ENCODE data around the gene BCL2.
"Not testable (repeated sequence)": the region's sequence is repeated elsewhere in the genome, so short reads cannot be mapped to it uniquely, and the experiment has no call there.

Gene BCL2

GRCh38 chr18:63229971-63230370 lies 89.6 kb downstream of the BCL2 start:
- DNase-seq = no peak

DNA sequence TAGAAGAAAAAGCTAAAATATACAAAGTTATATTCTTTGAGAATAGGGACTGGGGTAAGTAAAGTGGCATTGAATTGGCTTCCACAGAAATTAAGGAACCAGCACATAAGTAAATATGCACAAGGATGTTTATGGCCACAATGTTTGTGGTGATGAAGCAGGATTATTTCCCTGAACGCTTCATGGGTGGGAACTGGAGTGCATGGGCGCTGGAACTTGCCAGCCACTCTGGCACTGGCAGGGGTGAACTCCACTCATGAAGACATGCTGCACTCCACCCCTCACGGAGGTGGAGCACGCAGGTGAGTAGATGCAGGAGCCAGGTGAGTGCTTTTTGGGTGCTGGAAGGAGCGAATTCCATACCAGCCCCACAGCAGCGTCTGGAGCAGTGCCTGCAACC lies 94.1 kb downstream of the BCL2 start:
- DNase-seq = no peak

- DNase-seq = no peak
Measured at GRCh38 chr18:63224630-63225029, 94.9 kb downstream of the BCL2 start.

GRCh38 chr18:63223837-63224236 lies 95.7 kb downstream of the BCL2 start:
- no peak for DNase-seq

DNA sequence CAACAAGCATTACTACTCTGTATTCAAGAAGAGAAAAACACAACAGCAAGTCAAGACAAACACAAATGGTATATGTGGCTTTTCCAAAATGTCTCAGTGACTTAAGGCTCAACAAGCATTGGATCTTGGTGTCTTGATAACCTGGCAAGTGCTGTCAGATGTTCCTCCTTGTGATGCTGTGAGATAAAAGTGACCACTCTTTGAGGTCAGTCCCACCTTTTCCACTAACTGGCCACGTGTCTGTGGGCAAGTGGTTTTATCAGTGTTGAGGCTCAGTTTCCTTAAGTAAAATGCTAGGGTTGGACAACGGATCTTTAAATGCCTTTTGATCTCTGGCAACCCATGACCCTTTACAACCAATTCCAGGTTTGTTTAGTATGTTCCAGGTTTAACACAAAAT lies 98.7 kb downstream of the BCL2 start:
- no peak for DNase-seq

DNA sequence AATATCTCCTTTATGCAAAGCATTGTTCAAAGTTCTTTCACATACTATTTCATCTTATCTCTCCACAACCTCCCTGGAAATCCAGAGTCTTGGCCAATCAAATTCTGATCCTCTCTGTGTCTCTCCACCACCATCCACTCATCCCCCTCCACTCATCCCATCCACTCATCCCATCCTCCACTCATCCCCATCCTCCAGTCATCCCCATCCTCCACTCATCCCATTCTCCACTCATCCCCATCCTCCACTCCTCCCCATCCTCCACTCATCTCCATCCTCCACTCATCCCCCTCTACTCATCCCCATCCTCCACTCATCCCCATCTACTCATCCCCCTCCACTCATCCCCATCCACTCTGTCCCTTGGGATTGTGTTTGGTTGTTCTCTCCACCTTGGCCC lies 101.1 kb downstream of the BCL2 start:
- DNase-seq = no peak

DNA sequence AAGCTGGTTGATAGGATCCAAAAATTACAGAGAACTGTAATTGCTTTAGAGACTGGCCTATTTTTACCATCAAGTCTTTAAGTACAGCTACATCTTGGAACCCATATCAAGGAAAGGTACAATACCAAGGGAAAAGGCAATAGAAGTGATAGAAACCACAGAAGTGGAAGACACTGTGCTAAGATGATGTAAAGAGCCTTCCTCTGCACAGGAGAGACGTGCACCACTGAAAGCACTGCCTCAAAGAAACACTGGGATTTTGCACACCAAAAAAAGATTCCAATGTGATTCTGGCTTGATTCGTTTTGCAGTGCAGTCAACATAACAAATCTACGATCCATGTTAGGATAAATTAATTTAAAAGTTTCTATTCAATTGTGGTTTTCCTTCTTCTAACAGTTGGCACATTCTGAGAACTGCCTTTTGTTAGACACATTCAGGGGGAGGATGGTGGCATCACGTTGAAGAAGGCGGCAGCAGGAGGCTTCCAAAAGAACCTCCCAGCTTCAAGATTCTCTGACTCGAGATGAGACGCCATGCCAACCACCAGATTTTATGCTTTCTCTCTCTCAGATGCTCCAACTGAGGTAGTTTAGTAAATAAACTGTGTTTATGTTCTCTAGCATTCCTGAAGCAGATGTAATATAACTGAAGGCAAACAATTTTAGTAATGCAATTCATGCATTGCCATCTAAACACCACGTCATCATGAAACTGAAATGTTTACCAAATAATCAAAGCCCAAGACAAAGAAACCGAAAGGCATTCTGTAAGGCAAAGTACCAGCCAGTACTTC lies 102.9 kb downstream of the BCL2 start:
- DNase-seq = no peak

GRCh38 chr18:63213936-63214671 lies 105.5 kb downstream of the BCL2 start:
- no peak for DNase-seq

DNA sequence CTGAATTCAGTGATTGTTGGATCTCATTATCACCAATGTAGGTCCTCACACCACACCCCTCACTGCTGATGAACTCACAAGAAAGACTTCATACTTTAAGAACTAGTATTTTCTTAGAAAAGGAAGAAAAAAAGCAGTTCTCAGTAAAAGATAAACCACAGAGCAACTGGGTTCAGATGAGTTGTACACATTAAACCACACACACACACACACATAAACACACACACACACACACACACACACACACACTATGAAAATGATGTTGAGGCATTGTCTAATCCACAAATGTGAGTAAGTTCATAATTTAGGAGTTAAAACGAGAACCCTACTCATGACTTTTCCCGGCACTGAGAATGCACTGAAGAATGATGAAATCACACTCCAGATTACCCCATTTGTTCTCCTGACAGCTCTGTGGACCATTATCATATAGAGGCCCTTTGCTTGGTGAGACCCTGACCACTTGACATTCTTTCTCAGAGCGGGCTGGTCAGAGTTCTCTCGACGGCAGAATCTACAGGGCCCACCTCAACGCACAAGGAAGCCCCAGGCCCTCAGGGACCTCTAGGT lies 106.2 kb downstream of the BCL2 start:
- no peak for DNase-seq

DNA sequence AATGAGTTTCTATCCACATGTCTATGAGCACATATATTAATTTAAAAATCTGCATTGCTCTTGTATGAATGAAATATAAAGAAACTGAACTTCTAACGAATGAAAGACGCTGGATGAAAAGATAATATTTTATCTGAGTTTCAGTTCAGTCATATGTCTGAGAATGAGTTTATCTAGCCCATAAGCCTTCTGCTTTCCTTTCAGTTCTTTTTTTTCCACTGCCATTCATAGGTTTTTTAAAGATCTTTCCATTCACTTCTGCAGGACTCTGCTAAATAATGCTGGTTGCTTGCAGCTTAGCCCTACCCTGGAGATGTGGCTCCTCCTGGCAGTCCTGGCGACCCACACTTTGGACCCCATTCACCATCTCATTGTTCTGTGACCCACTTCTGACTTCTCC lies 109.0 kb downstream of the BCL2 start:
- no peak for DNase-seq

DNA sequence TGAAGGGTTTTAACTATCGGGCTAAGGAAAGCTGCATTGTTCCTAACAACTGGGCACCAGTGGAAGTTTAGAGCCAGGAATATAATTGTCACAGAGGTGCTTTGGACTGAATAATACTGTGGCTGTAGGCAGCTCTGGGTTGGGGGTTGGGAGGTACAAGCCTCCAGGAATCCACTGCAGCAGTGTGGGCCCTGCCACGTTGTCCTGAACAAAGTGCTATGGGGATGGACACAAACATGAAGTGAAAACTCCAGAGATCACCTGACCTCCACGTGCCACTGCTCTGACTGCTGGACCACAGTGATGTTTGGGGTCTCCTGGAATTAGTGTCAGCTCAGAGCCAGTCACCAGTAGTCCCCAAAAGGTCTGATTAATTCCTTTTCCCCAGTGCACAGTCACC lies 110.9 kb downstream of the BCL2 start:
- no peak for DNase-seq

- no peak for DNase-seq
Measured at GRCh38 chr18:63207835-63208234, 111.7 kb downstream of the BCL2 start.

DNA sequence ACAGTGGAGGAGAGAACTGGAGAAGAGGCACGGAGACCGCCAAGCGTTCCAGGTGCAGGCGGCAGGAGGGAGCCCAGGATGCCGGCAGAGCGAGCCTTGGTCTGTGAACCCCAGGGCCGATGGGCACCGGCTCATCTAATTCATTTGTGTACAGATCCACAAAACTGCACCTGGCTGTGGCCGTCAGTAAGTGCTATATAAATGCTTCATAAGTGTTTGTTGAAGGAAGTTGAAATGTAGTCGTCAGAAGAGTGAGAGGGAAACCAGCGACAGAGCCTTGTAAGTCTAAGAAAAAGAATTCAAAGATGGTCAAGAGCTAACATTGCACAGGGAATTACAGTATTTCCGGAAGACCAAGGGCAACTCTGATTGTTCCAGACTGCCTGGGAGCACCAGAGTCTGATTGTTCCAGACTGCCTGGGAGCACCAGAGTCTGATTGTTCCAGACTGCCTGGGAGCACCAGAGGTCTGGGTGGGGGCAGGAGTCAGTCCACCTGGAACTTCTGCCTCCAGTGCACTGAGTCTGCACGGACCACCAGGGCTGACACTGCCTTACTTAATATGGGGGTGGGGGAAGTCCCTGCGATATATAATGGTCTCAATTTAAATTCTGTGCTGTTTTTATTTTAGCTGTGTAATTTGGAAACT lies 112.3 kb downstream of the BCL2 start:
- DNase-seq = no peak

DNA sequence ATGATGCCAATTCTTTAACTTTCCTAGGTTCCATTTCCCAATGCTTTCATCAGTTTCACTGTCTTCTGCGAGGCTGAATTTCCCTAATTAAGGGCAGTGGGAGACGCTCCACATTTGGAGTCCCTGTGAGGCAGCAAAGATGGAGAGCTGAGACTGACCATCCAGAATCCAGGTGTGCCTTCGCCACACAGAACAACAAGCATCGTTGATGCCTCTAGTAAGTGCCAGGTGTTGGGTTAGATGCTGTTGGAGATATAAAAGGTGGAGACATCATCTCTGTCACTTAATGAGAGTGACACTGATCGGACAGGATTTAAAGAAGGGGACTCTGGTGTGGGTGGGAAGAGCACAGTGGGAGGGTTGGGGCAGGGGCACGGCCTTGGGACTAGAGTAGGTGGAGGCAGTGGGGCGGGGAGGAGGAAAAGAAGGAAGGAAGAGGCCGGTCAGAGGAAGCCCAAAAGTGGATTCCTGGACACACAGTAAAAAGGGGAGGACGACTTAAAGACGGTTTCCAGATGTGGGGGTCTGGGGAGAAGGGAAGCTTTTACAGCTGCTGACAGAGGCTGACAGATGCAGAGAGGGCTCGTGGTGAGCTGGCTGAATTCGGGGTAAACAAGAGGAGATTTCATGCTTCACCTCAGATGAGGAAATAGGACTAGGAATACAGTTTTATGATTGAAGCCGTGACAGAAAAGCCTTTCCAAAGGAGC lies 113.0 kb downstream of the BCL2 start:
- no peak for DNase-seq

GRCh38 chr18:63205791-63206252 lies 113.7 kb downstream of the BCL2 start:
- no peak for DNase-seq

GRCh38 chr18:63203497-63203896 lies 116.1 kb downstream of the BCL2 start:
- no peak for DNase-seq

GRCh38 chr18:63202828-63203227 lies 116.7 kb downstream of the BCL2 start:
- DNase-seq = no peak

- not testable (repeated sequence) for DNase-seq
Measured at GRCh38 chr18:63201456-63201855, 118.1 kb downstream of the BCL2 start.

DNA sequence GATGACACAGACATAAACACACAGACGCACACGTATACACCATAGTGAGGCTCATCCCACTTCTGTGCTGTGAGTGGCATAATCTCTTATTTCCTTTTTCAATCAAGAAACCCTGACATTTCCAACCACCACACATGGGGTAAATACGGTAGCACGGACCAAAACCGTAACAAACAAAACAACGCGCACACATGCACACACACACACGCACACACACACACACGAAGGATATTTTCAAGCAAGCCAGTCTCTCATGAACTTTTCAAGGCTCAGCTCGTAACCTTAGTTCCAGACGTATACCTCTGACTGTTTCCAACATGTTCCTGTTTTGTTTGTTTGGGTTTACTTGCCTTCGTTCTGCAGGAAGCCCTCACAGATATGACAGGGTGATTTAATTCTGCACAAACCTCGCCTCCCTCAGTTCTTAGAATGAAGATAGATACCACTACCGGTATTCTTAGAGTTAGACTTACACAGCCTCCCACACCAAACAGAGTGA lies 119.8 kb downstream of the BCL2 start:
- no peak for DNase-seq

DNA sequence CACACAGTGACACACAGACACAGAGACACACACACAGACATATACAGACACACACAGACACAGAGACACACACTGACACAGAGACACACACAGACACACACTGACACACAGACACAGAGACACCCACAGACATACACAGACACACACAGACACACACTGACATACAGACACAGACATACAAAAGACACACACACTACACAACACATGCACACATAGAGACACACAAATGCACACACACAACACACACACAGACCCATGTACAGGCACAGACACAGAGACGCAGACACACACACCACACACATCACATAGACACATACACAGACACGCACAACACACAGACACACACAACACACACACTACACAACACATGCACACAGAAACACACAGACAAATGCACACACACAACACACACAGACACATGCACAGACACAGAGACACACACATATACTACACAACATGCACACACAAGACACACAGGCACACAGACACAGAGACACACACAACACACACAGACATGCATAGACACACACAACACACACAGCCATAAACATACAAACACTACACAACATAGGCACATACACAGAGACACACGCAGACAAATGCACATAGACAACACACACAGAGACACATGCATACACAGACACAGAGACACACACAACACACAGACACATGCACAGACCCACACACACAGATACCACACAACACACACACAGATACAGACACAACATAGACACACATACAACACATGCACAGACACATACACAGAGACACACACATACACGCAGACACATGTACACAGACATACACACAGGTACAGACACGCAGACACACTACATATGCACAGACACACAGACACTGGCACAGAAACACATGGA lies 120.5 kb downstream of the BCL2 start:
- no peak for DNase-seq

- DNase-seq = no peak
Measured at GRCh38 chr18:63198098-63198760, 121.3 kb downstream of the BCL2 start.
